ENCODE results near the gene VSTM5.

GRCh38 chr11:93844568-93844967 lies 5.8 kb downstream of the VSTM5 start:
- TF ChIP-seq, protein P1, sequence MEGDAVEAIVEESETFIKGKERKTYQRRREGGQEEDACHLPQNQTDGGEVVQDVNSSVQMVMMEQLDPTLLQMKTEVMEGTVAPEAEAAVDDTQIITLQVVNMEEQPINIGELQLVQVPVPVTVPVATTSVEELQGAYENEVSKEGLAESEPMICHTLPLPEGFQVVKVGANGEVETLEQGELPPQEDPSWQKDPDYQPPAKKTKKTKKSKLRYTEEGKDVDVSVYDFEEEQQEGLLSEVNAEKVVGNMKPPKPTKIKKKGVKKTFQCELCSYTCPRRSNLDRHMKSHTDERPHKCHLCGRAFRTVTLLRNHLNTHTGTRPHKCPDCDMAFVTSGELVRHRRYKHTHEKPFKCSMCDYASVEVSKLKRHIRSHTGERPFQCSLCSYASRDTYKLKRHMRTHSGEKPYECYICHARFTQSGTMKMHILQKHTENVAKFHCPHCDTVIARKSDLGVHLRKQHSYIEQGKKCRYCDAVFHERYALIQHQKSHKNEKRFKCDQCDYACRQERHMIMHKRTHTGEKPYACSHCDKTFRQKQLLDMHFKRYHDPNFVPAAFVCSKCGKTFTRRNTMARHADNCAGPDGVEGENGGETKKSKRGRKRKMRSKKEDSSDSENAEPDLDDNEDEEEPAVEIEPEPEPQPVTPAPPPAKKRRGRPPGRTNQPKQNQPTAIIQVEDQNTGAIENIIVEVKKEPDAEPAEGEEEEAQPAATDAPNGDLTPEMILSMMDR (IDR thresholded peaks at IDR 0.05) = no peak
- TF ChIP-seq POLR2A (IDR thresholded peaks at IDR 0.05) = no peak
